Mucosa of stomach (tissue), 1 donor: Measurements from ENCODE around the gene MYO15B.
"Not testable (repeated sequence)": the region's sequence is repeated elsewhere in the genome, so short reads cannot be mapped to it uniquely, and the experiment has no call there.

ENCODE experiments used
- H3K27me3 ChIP-seq: one replicate; pipeline ENCODE4 v1.7.0; 2013; ENCODE audit warnings: mild to moderate bottlenecking, low read length; ENCODE audit not compliant: control insufficient read depth, insufficient read depth
- H3K36me3 ChIP-seq: one replicate; pipeline ENCODE4 v1.7.0; 2013; ENCODE audit warnings: low read length; ENCODE audit not compliant: control insufficient read depth, insufficient read depth
- H3K4me1 ChIP-seq: one replicate; pipeline ENCODE4 v1.7.0; 2013; ENCODE audit warnings: mild to moderate bottlenecking, low read length; ENCODE audit not compliant: control insufficient read depth, insufficient read depth
- H3K4me3 ChIP-seq: one replicate; pipeline ENCODE4 v1.7.0; 2013; ENCODE audit warnings: low read length
- H3K9ac ChIP-seq: one replicate; pipeline ENCODE4 v1.7.0; 2013; ENCODE audit warnings: mild to moderate bottlenecking, low read length, moderate library complexity
- H3K9me3 ChIP-seq: one replicate; pipeline ENCODE4 v1.7.0; 2013; ENCODE audit warnings: mild to moderate bottlenecking, low read length, moderate library complexity; ENCODE audit not compliant: control insufficient read depth
- donor health status: Pancreatic carcinoma.

MYO15B gene

DNA sequence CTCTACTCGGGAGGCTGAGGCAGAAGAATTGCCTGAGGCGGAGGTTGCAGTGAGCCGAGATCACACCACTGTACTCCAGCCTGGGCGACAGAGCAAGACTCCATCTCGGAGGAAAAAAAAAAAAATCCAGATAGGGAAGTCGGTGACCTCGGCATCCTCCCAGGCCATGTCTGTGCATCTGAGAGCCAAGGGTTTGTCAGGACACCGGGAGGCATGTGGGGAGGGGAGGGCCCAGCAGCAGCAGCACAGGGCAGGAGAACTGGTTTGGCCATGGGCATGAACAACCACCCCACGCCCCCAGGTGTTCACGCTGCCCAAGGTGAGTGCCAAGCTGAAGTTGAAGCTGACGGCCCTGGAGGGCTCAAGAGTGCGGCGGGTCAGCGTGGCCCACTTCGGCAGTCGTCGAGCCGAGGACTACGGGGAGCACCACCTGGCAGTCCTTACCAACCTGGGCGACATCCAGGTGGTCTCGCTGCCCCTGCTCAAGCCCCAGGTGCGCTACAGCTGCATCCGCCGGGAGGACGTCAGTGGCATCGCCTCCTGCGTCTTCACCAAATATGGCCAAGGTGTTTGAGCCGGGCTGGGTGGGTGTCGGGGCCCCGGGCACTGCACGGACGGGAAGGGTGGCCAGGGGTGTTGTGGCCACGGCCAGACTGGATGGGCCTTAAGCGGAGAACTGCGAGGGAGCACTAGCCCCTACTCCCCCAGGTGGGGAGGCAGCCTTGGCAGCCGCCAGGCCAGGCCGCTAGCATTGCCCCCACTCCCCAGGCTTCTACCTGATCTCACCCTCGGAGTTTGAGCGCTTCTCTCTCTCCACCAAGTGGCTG is 14.7 kb upstream of the MYO15B start:
- peaks cover 14% of the 10 kb centered on the region for H3K4me1 ChIP-seq
- peaks cover 19% of the 10 kb centered on the region for H3K36me3 ChIP-seq
- no peak overlapping the region for H3K9ac ChIP-seq
- H3K4me3 ChIP-seq = no peak overlapping the region
- no peaks in the 10 kb centered on the region for H3K27me3 ChIP-seq
- no peaks in the 10 kb centered on the region for H3K9me3 ChIP-seq

DNA sequence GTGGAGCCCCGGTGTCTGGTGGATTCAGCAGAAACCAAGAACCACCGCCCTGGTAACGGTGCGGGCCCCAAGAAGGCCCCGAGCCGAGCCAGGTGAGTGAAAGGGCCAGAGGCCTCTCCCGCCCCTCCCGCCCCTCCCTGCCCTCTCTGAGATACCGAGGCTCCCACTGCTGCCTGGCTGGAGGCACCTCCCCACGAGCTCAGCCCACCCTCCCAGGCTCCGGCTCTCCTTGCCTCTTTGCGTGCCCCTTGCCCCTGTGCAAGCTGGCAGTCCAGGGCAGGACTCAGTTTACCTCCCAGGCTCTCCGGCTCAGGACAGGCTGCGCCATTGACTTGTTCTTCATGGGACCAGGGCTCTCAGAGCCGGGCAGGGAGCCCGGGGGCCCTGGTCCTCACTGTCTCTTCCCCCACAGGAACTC is 14.1 kb upstream of the MYO15B start:
- Histone ChIP-seq H3K4me1 (peaks cover 17% of the 10 kb centered on the region), H3K27me3 (no peaks in the 10 kb centered on the region)

GRCh38 chr17:75573994-75574393 is 13.6 kb upstream of the MYO15B start:
- no peak overlapping the region for H3K9ac ChIP-seq
- H3K4me3 ChIP-seq = no peak overlapping the region
- H3K9me3 ChIP-seq = no peaks in the 10 kb centered on the region
- H3K36me3 ChIP-seq = peaks cover 8% of the 10 kb centered on the region
- no peaks in the 10 kb centered on the region for H3K27me3 ChIP-seq
- peaks cover 22% of the 10 kb centered on the region for H3K4me1 ChIP-seq

More for the DNA sequence above, 14.1 kb upstream of the MYO15B start:
- Histone ChIP-seq H3K4me3 (no peak overlapping the region), H3K9ac (no peak overlapping the region), H3K36me3 (peaks cover 13% of the 10 kb centered on the region), H3K9me3 (no peaks in the 10 kb centered on the region)

- H3K36me3 ChIP-seq = peaks cover 8% of the 10 kb centered on the region
- H3K9me3 ChIP-seq = no peaks in the 10 kb centered on the region
- H3K9ac ChIP-seq = no peak overlapping the region
- H3K27me3 ChIP-seq = no peaks in the 10 kb centered on the region
- H3K4me3 ChIP-seq = no peak overlapping the region
- peaks cover 25% of the 10 kb centered on the region for H3K4me1 ChIP-seq
Measured at GRCh38 chr17:75574404-75575036, 13.1 kb upstream of the MYO15B start.

- H3K9ac ChIP-seq = no peak overlapping the region
- no peaks in the 10 kb centered on the region for H3K27me3 ChIP-seq
Measured at GRCh38 chr17:75575197-75575596, 12.4 kb upstream of the MYO15B start.

DNA sequence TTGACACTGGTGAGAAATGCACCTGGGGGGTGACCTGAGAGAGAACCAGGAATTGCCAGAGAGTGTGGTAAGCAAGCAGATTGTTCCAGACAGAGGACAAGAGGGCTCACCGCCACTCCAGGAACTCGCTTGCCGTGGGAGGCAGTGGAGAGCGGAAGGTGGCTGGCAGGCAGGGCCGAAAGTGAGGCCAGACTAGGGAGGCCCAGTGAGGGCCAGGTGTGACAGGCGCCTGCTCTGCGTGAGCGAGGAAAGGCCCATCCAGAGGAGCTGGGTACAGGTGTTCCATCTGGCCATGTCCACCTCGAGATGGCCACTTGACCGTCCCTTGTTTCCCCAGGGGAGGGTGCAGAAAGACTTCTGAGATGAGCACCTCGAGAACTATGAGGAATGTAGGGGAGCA is 11.9 kb upstream of the MYO15B start:
- Histone ChIP-seq H3K4me1 (peaks cover 25% of the 10 kb centered on the region), H3K36me3 (peaks cover 8% of the 10 kb centered on the region), H3K9me3 (no peaks in the 10 kb centered on the region), H3K4me3 (no peak overlapping the region), H3K9ac (no peak overlapping the region), H3K27me3 (no peaks in the 10 kb centered on the region)

More at GRCh38 chr17:75575197-75575596, 12.4 kb upstream of the MYO15B start:
- Histone ChIP-seq H3K4me3 (no peak overlapping the region), H3K4me1 (peaks cover 25% of the 10 kb centered on the region), H3K9me3 (no peaks in the 10 kb centered on the region), H3K36me3 (peaks cover 8% of the 10 kb centered on the region)

DNA sequence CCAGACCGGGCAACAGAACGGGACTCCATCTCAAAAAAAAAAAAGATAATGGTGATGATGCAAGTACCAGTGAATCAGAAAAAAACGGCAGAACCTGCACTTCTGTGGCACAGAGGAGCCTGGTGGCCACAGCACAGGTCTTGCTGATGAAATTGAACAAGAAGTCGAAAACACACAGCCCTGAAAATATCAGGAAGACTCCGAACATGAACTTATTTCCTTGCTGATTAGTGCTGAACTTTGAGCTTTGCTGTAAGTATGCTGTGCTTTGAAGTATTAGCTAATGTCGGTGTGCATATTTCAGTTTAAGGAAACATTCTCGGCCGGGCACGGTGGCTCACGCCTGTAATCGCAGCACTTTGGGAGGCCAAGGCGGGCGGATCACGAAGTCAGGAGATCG is 10.9 kb upstream of the MYO15B start:
- H3K9ac ChIP-seq = no peak overlapping the region
- H3K4me1 ChIP-seq = peaks cover 25% of the 10 kb centered on the region
- no peaks in the 10 kb centered on the region for H3K9me3 ChIP-seq
- no peaks in the 10 kb centered on the region for H3K27me3 ChIP-seq
- H3K4me3 ChIP-seq = no peak overlapping the region
- H3K36me3 ChIP-seq = peaks cover 8% of the 10 kb centered on the region

- H3K36me3 ChIP-seq, H3K9me3 ChIP-seq, H3K27me3 ChIP-seq, H3K4me3 ChIP-seq, H3K9ac ChIP-seq: not testable (repeated sequence)
- H3K4me1 ChIP-seq = peaks cover 15% of the 10 kb centered on the region
Measured at GRCh38 chr17:75581121-75581725, 6.4 kb upstream of the MYO15B start.

GRCh38 chr17:75583197-75583596 is 4.4 kb upstream of the MYO15B start:
- H3K9ac ChIP-seq = not testable (repeated sequence)

DNA sequence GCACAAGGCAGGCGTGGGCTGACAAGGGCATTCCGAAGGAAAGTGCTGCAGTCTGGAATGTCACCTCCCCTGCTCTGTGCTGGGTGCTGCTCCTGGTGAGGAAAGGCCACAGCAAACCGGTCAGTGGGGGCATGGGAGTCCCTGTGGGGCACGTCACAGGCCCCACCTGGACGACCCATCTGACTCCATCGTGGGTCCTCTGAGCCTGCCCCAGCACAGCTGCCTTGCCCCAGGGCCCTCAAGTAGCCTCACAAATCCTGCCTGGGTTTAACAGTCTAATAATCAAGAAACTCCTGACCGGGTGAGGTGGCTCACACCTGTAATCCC is 2.8 kb upstream of the MYO15B start:
- H3K36me3 ChIP-seq = no peaks in the 10 kb centered on the region
- peaks cover 6% of the 10 kb centered on the region for H3K27me3 ChIP-seq
- H3K9ac ChIP-seq = no peak overlapping the region
- H3K9me3 ChIP-seq = no peaks in the 10 kb centered on the region
- H3K4me3 ChIP-seq = no peak overlapping the region
- peaks cover 18% of the 10 kb centered on the region for H3K4me1 ChIP-seq

More at GRCh38 chr17:75583197-75583596, 4.4 kb upstream of the MYO15B start:
- H3K27me3 ChIP-seq, H3K4me3 ChIP-seq, H3K9me3 ChIP-seq, H3K36me3 ChIP-seq: not testable (repeated sequence)
- peaks cover 18% of the 10 kb centered on the region for H3K4me1 ChIP-seq

DNA sequence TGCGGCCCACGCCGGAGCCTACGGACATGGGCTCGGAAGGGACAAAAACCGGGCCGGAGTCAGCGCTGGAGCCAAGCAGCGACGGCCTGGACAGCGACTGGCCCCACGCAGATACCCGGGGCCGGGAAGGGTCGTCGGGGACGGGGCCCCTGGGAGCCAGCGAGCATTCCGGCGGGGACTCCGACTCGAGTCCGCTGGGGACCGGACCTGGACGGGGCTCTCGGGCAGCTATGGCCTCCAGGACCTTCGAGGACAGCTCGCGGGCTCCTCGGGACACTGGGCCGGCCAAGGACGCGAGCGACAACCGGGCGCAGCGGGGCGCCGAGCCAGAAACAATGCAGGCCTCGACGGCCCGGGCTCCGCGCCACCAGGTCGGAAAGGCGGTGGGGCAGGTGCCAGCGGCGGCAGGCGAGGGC is 1.0 kb downstream of the MYO15B start:
- no peaks in the 10 kb centered on the region for H3K36me3 ChIP-seq
- peaks cover 26% of the 10 kb centered on the region for H3K4me1 ChIP-seq
- H3K27me3 ChIP-seq = peaks cover 6% of the 10 kb centered on the region
- H3K9ac ChIP-seq = peak overlapping the region; percentile 68
- peak overlapping the region; percentile 12 for H3K4me3 ChIP-seq
- no peaks in the 10 kb centered on the region for H3K9me3 ChIP-seq
